Endothelial cell of umbilical vein (primary cell): ENCODE results near the gene HOXA13. TPM values are rescaled to one million over a fixed set of nuclear protein-coding genes. Genes with fewer than 3 reads are reported as not detected.
A peak's percentile ranks its signal among the peaks of the same experiment; 100 is the strongest.

ENCODE experiments used
- BruUV-seq: library from RNA; stranded (reverse); fragments of 400-500 nt; replicated peaks from 2 replicates; lab custom pipeline; 2021; lab: Mats Ljungman, UMichigan
- CTCF ChIA-PET: fragments of 300-600, 350-600 bp; sonication (Branson Sonifier 250); formaldehyde crosslinking; loops from one replicate; lab custom pipeline; 2021; ENCODE audit warnings: antibody characterized with exemption, inconsistent platforms; lab: Charles Lee
- POLR2A ChIA-PET: fragments of 300-600, 350-600 bp; sonication (Branson Sonifier 250); formaldehyde crosslinking; loops from one replicate; lab custom pipeline; 2021; ENCODE audit warnings: antibody characterized with exemption, inconsistent platforms; lab: Charles Lee
- DNase-seq: peaks from one replicate; pipeline ENCODE4 v3.0.0-alpha.2; 2011; ENCODE audit warnings: low read depth, low spot score
- FAIRE-seq: peaks from 2 replicates; lab custom pipeline; 2011; peaks lifted over from hg19 to GRCh38; lab: Jason Lieb, UNC
- H2AFZ ChIP-seq: 2 replicates; pipeline ENCODE4 v1.6.0; 2012; ENCODE audit warnings: low read depth, low read length, control low read depth, inconsistent platforms
- H3K27ac ChIP-seq: 2 replicates; pipeline ENCODE4 v1.5.1; 2011; ENCODE audit warnings: low read depth, mild to moderate bottlenecking, control low read depth, low read length, moderate library complexity; ENCODE audit not compliant: insufficient read depth
- H3K27me3 ChIP-seq, 2 experiments: 2 replicates each; pipeline versions ENCODE4 v1.6.0 to v1.6.1; 2011; ENCODE audit warnings: low read length in 2 of 2, mixed read lengths in 1 of 2; ENCODE audit not compliant: control insufficient read depth in 2 of 2, insufficient read depth in 2 of 2
- H3K36me3 ChIP-seq, 2 experiments: 2 replicates in 1 of 2; 3 replicates in 1 of 2; pipeline ENCODE4 v1.5.1; 2011; ENCODE audit warnings: low read length in 2 of 2, mild to moderate bottlenecking in 1 of 2, moderate library complexity in 1 of 2; ENCODE audit not compliant: control insufficient read depth in 2 of 2, insufficient read depth in 2 of 2; ENCODE audit errors: extremely low read depth in 1 of 2
- H3K4me1 ChIP-seq: 3 replicates; pipeline ENCODE4 v1.5.1; 2011; ENCODE audit warnings: mild to moderate bottlenecking, low read length; ENCODE audit not compliant: control insufficient read depth, insufficient read depth; ENCODE audit errors: extremely low read depth
- H3K4me2 ChIP-seq: 2 replicates; pipeline ENCODE4 v1.6.1; 2011; ENCODE audit warnings: low read length, control low read depth, mixed read lengths; ENCODE audit not compliant: insufficient read depth
- H3K4me3 ChIP-seq, 3 experiments: fragments of 200-600 bp in 1 of 3; sonication (generic), shearing (Covaris generic) in 1 of 3; replicated peaks in 1 of 3; 2 replicates each; pipeline ENCODE4 v1.5.1; 2011 to 2016; ENCODE audit warnings: control low read depth in 3 of 3, low read length in 3 of 3, mild to moderate bottlenecking in 2 of 3, inconsistent platforms in 1 of 3, low read depth in 1 of 3, moderate library complexity in 1 of 3; ENCODE audit not compliant: insufficient read depth in 1 of 3
- H3K79me2 ChIP-seq: 2 replicates; pipeline ENCODE4 v1.6.0; 2012; ENCODE audit warnings: low read length, inconsistent platforms; ENCODE audit not compliant: control insufficient read depth, insufficient read depth
- H3K9ac ChIP-seq: replicated peaks from 2 replicates; pipeline ENCODE3; 2011; ENCODE audit warnings: low read length, control low read depth; ENCODE audit not compliant: insufficient read depth; ENCODE audit errors: extremely low read depth
- H3K9me1 ChIP-seq: replicated peaks from 3 replicates; pipeline ENCODE4 v1.6.0; 2011; ENCODE audit warnings: mild to moderate bottlenecking, low read length; ENCODE audit not compliant: control insufficient read depth, insufficient read depth; ENCODE audit errors: extremely low read depth
- H3K9me3 ChIP-seq: replicated peaks from 2 replicates; pipeline ENCODE4 v1.5.1; 2012; ENCODE audit warnings: low read length, inconsistent platforms; ENCODE audit not compliant: control insufficient read depth, insufficient read depth
- H4K20me1 ChIP-seq: replicated peaks from 2 replicates; pipeline ENCODE3; 2011; ENCODE audit warnings: mild to moderate bottlenecking, low read length; ENCODE audit not compliant: control insufficient read depth, insufficient read depth; ENCODE audit errors: extremely low read depth
- EZH2 ChIP-seq: IDR thresholded peaks from 2 replicates; pipeline ENCODE4 v1.6.1; 2012; ENCODE audit warnings: borderline replicate concordance, low read depth, mild to moderate bottlenecking, moderate library complexity, low read length, inconsistent platforms; ENCODE audit not compliant: severe bottlenecking
- FOS ChIP-seq: IDR thresholded peaks from 2 replicates; pipeline ENCODE4 v1.6.1; 2011; ENCODE audit warnings: mild to moderate bottlenecking, low read length, moderate library complexity, borderline replicate concordance; ENCODE audit not compliant: insufficient read depth
- GATA2 ChIP-seq: IDR thresholded peaks from 2 replicates; pipeline ENCODE4 v1.7.0; 2011; ENCODE audit warnings: low read depth, mild to moderate bottlenecking, moderate library complexity, mixed read lengths, low read length; ENCODE audit not compliant: insufficient read length, insufficient read depth
- JUN ChIP-seq: IDR thresholded peaks from 2 replicates; pipeline ENCODE4 v1.6.1; 2011; ENCODE audit warnings: borderline replicate concordance, low read depth; ENCODE audit not compliant: insufficient read length, insufficient read depth
- MYC ChIP-seq: IDR thresholded peaks from one replicate; pipeline ENCODE4 v1.6.1; 2011; ENCODE audit warnings: mild to moderate bottlenecking, low read depth, low read length
- POLR2A ChIP-seq: IDR thresholded peaks from 2 replicates; pipeline ENCODE4 v1.6.1; 2012; ENCODE audit warnings: low read depth, mild to moderate bottlenecking, control low read depth, low read length
- POLR2AphosphoS5 ChIP-seq: IDR thresholded peaks from 2 replicates; pipeline ENCODE4 v1.6.1; 2012; ENCODE audit warnings: low read depth, mild to moderate bottlenecking, control low read depth, low read length, moderate library complexity; ENCODE audit not compliant: insufficient read depth
- dilution Hi-C: fragments of 300-500 bp; cut with MboI; formaldehyde crosslinking; loops from one replicate; pipeline ENCODE4 v1.15.0; 2019; ENCODE audit warnings: low sequenced_read_pairs; ENCODE audit not compliant: extremely low pct_ligation_motif_present
- intact Hi-C: fragments of 100-400 bp; cut with micrococcal nuclease; formaldehyde crosslinking; loops from one replicate; pipeline ENCODE4 v1.10.0; 2022
- polyA plus RNA-seq, 4 experiments: library from polyadenylated mRNA; depleted of rRNA in 3 of 4; stranded (reverse) in 3 of 4; unstranded in 1 of 4; fragments of >200 nt; gene quantifications; 2 replicates each; pipeline versions ENCODE4 v1.2.1 to v1.2.3, GENCODE V29; 2011 to 2012; ENCODE audit warnings: missing spikeins in 1 of 4
- total RNA-seq: library from RNA; stranded (reverse); gene quantifications from 2 replicates; pipeline ENCODE4 v1.2.3, GENCODE V29; 2021
- TF ChIP-seq, protein P1 (sequence below), 2 donors: IDR thresholded peaks; 1 replicate in 1 of 2; 2 replicates in 1 of 2; pipeline ENCODE4 v1.5.1; 2011; ENCODE audit warnings: low read length in 2 of 2, mild to moderate bottlenecking in 2 of 2, moderate library complexity in 2 of 2, control low read depth in 1 of 2, inconsistent platforms in 1 of 2, low read depth in 1 of 2; ENCODE audit not compliant: insufficient read depth in 1 of 2; ENCODE audit errors: extremely low read depth in 1 of 2
- TF ChIP-seq, protein P2 (sequence below): IDR thresholded peaks from 2 replicates; pipeline ENCODE4 v1.6.1; 2011; ENCODE audit not compliant: insufficient read depth, insufficient read length

HOXA13 gene
- total and polyA plus RNA-seq, 2 donors (not counting 3 experiments of a cell fraction or from before 2014, with no cell fraction given) = 0.22 TPM; not detected in 1

DNA sequence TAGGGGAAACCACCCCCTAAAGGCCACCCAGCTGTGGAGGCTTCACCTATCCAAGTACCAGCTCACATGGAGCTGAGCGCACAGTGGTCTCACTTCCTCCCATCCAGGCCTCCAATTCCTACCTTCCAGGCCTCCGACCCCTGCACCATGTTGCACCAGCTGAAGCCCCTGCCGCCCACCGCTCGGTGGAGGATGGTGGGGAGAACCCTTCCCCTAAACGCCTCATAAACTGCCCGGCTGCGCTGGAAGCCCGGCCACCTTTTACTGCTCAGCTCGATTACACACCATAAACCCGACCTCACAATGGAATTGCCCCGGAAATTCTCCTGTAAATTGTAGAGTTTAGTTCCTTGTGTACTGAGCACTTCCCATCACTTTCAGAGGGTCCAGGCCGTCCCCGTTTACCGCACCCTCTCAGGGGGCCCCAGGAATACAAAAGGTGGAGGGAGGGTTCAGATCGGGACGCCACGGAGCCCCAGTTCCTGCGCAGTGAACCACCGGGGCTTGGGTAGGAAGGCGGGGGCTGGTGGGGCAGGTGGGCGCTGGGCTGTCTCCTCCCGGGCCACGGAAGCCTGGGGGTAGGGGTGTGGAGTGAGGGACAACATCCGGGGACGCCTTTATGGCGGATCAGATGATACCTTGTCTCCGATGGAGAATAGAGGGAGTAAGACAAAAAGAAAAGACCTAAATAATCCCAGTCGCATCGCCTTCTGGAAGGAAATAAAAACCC, 42.0 kb downstream of the HOXA13 start:
- DNase-seq = no peak
- TF ChIP-seq, protein P1, sequence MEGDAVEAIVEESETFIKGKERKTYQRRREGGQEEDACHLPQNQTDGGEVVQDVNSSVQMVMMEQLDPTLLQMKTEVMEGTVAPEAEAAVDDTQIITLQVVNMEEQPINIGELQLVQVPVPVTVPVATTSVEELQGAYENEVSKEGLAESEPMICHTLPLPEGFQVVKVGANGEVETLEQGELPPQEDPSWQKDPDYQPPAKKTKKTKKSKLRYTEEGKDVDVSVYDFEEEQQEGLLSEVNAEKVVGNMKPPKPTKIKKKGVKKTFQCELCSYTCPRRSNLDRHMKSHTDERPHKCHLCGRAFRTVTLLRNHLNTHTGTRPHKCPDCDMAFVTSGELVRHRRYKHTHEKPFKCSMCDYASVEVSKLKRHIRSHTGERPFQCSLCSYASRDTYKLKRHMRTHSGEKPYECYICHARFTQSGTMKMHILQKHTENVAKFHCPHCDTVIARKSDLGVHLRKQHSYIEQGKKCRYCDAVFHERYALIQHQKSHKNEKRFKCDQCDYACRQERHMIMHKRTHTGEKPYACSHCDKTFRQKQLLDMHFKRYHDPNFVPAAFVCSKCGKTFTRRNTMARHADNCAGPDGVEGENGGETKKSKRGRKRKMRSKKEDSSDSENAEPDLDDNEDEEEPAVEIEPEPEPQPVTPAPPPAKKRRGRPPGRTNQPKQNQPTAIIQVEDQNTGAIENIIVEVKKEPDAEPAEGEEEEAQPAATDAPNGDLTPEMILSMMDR (IDR thresholded peaks at IDR 0.05; ENCODE audit: extremely low read depth in 1 of 2, insufficient read depth in 1 of 2, low read depth in 1 of 2, low read length in 2 of 2) = no peak
- TF ChIP-seq EZH2 = no peak
- TF ChIP-seq FOS = no peak
- no peak for TF ChIP-seq POLR2AphosphoS5
- TF ChIP-seq MYC = no peak
- no peak for TF ChIP-seq JUN
- TF ChIP-seq POLR2A = no peak
- no peak for TF ChIP-seq GATA2
- TF ChIP-seq, protein P2, sequence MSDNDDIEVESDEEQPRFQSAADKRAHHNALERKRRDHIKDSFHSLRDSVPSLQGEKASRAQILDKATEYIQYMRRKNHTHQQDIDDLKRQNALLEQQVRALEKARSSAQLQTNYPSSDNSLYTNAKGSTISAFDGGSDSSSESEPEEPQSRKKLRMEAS = no peak
- peak; percentile 78 for FAIRE-seq
- no TSS peak for BruUV-seq
- no peaks in the 10 kb centered on the region for H3K9me1 ChIP-seq
- H2AFZ ChIP-seq = peak overlapping the region; percentile 17
- H3K9me3 ChIP-seq = no peaks in the 10 kb centered on the region
- H3K79me2 ChIP-seq = peaks cover 78% of the 10 kb centered on the region
- no peaks in the 10 kb centered on the region for H3K27me3 ChIP-seq
- H3K9ac ChIP-seq = peak overlapping the region; percentile 78
- dilution Hi-C loops (loop anchor here (25.0 kb wide), 1 partner anchor 971 kb away; no protein-coding TSS in a partner anchor), intact Hi-C loops (loop anchor here (2.0 to 5.0 kb wide), 2 partner anchors 957 to 1001 kb away; partner anchors contain the start of genes CBX3 and HNRNPA2B1)
- peaks cover 69% of the 10 kb centered on the region for H3K4me1 ChIP-seq
- H3K4me3 ChIP-seq = peak overlapping the region in 2 of 3 experiments; percentile 11 to 32
- peaks cover 0 to 1% of the 10 kb centered on the region in 2 experiments for H3K36me3 ChIP-seq
- ChIA-PET POLR2A (interaction anchor here (0.7 to 1.7 kb wide), 2 partner anchors 11 to 14 kb away, joined by 3 to 5 read pairs; partner anchors contain the start of gene HOXA5), CTCF (interaction anchor here (0.9 to 4.1 kb wide), 10 partner anchors 8 to 475 kb away, joined by 3 to 48 read pairs (median 6); partner anchors contain the start of genes HOXA10 and HOXA5)
- H3K27ac ChIP-seq = peak overlapping the region; percentile 69
- no peaks in the 10 kb centered on the region for H4K20me1 ChIP-seq
- peak overlapping the region; percentile 74 for H3K4me2 ChIP-seq
